Activated CD4-positive, alpha-beta T cell treated with anti-CD3 and anti-CD28 coated beads, Interleukin-2, amount 50 U/mL, for 4 hours (primary cell): ENCODE results near the gene KDM2B.

Source experiments
- DNase-seq, 2 experiments: peaks; one replicate each; pipeline ENCODE4 v3.0.0-alpha.2; 2020

Gene KDM2B

DNA sequence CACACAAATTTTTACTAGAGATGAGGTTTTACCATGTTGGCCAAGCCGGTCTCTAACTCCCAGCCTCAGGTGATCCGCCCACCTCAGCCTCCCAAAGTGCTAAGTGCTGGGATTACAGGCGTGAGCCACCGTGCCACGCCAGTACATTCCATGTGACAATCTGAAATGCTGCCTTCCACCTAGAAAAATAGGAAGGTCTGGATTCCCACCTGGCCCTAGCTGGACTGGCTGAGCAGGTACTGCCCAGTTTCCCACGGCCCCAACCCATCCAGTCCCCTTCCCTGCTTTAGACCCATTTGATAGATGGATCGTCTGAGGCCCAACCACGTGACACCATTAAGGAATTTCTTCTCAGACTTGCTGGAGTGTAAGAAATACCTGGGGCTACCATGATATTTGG lies 55.4 kb downstream of the KDM2B start:
- no peak for DNase-seq

GRCh38 chr12:121524196-121524916 lies 56.5 kb downstream of the KDM2B start:
- no peak for DNase-seq

DNA sequence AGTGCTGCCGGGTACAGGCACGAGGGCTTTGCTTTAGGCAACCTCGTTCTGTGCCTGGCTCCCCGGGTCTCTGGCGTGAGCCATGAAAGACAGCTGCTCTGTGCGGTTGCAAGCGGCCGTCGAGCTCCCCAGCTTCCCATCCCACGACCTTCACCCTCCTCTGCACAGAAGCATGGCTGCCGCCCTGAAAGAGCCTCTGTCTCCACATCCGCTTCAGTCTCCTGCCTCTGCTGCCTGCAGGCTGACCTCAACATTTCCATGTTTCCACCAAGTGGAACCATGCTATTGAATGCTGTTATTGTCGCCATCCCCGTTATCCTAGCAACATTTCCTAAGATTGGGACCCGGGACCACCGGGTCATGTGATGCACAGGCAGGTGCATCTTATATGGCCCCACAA lies 57.1 kb downstream of the KDM2B start:
- DNase-seq, result no peak

DNA sequence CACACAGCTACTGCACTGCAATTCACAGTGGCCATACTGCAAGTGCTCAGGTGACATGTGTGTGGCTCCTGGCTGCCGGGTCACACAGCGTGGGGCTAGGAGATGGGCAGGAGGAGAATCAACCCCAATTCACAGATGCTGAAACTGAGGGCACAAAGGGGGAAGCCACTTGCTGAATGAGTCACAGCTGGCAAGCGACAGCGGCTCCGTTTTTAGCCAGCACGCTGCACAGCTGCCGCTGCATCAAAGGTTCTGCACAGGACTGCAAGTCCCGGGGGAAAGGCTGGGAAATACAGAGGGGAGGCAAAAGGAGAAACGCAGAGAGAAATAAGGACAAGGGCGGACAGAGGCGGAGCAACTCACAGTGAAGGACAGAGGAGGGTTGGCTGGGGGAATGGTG lies 57.9 kb downstream of the KDM2B start:
- no peak for DNase-seq

DNA sequence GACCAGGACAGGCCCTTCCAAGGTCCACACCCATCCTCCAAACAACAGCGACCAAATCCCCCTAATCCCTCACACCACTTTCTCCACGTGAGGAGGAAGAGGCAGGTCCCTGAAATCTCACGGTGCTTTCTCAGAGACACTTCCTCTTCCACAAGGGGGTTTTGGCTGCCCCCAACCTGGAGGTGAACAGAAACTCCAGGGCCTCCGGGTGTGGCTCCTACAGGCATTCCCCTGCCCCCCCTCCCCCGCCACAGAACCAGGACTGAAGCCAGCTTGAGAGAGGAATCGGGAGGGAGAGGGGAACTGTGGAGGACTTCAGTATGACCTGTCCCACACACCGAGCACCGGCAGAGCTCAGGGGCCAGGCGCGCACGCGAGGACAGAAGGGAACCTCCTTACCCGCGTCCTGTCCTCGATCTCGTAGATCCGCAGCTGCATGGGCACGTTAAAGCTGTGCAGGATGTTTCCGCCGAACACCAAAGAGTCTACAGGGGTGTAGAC lies 60.2 kb downstream of the KDM2B start:
- DNase-seq, result no peak

DNA sequence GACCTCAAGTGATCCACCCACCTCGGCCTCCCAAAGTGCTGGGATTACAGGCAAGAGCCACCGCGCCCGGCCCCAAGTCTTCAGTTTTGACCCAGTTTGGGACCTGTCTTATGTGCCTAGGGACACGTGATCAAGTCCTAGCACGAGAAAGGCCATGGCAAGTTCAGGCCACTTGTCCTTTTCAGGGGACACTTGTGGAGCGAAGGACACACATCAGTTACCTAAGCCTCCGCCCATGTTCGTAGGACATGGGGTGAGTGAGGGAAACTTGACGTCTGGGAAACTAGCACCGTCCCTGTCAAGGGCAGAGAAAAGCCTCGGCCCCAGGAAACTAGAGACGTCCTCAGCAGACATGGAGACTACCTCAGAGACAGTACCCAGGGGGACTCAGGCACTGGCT lies 60.7 kb downstream of the KDM2B start:
- no peak for DNase-seq

DNA sequence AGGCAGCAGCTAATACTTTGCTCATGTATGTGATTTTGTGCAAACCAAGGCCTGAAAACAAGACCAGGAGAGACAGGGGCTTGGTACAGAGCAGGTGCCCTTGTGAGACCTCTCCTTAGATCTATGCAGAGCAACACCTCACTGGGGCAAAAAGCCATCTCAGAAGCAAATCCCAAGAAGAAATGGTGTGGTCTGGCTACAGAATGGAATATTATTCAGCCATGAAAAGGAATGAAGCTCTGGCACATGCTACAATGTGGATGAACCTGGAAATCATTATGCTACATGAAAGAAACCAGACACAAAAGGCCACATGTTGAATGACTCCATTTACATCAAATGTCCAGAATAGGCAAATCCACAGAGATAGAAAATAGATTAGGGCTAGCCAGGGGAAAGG lies 61.6 kb downstream of the KDM2B start:
- DNase-seq, result no peak

DNA sequence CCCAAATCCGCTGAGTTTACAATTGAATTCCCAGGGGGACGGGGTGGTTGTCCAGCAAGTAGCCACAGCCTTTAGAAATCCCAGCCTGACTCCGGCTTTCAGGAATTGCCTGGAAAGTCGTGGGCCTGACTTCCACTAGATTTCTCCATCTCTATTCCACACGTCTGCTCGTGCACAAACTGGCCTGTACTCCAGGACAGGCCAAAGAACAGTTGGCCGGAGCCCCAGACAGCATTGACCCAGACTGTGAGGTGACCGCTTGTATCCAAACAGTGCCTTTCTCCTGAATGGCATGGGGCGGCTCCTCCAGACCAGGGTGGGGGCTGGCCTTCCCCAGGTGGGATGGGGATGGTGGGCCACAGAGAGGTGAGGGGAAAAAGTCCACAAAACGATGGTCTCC lies 62.2 kb downstream of the KDM2B start:
- no peak for DNase-seq

DNA sequence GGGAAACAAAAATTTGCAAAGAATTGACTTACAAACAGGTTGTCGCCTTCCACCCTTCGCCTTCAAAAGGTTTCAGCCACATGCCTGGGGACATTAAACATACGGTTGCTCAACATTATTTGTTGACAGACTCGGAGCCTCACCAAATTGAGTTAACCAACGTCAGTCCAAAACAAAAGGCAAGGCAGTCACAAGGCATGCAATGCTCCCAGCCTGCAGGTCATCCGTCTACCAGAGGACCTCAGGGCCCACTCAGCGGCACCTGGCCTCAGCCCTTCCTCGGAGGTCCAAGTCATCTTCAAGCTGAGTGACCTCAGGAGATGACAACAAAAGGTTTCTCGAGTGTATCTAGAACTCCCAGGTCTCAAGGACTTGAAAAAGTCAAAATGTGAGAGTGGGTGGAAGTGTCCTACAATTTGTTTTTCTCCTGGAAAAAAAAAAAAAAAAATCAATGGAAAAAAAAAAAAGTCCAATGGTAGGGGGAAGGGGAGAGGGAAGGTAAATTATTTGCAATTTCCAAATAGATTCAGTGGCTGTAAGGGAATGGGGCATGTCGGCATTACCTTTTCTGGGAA lies 64.3 kb downstream of the KDM2B start:
- DNase-seq, result no peak

- no peak for DNase-seq
Measured at GRCh38 chr12:121515615-121516014, 65.2 kb downstream of the KDM2B start.

DNA sequence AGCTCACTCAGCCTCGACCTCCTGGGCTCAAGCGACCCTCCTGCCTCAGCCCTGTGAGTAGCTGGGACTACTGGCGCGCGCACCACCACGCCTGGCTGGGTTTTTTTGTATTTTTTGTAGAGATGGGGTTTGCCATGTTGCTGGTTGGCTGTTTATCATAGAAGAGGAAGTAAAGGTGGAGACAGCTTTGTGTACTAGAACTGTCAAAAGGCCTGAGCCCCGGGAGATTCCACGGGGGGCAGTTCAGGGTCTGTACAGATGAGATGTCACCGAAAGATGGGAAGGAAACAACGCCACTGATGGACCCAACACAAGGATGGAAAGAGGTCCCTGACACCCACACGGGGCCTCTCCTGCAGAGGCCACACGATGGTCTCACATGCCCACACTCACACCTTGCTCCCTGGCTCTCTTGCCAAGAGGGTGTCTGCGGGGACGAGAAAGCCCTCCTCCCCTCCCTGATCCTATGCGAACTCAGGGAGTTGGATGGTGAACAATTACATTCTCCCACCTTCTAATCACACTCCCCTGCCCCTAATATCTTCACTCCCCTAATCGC lies 66.6 kb downstream of the KDM2B start:
- DNase-seq, result no peak

GRCh38 chr12:121513464-121514183 lies 67.2 kb downstream of the KDM2B start:
- DNase-seq, result no peak

DNA sequence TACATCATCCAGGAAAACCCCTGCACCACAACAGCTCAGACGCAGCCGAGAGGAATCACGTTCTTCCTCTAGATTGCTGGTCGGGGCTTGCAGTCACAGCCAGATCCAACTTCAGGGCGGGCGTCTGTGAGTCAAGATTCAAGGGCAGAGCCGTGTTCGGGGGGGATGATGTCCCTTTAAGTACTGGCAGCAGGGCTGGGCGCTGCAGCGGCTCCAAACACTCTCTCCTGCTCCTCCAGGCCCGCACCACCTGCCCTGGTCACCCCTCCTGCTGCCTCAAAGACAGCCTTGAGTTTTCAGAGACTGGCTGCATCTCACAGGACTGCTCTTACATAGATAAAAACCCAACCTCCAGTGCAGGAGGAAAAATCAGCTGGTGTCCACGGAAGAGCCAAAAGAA lies 68.3 kb downstream of the KDM2B start:
- no peak for DNase-seq

DNA sequence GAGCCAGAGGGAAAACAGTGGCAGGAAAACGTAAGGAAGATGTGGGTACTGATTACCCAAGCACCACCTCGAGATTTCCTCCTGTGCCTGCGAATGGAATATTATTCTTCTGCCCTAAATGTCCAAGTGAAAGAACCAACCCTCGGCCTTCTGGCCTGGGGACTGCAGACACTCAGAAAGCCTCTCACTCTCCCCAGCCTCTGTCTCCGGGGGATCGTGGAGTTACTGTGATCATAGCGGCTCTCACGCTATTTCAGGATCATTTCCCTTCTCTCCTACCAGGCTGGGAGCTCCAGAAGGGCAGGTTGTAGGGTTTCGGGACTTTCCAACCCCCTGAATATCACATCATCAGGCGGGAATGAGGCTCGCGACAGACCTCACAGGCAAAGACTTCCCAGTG lies 68.9 kb downstream of the KDM2B start:
- no peak for DNase-seq

- no peak for DNase-seq
Measured at GRCh38 chr12:121509339-121509738, 71.5 kb downstream of the KDM2B start.

DNA sequence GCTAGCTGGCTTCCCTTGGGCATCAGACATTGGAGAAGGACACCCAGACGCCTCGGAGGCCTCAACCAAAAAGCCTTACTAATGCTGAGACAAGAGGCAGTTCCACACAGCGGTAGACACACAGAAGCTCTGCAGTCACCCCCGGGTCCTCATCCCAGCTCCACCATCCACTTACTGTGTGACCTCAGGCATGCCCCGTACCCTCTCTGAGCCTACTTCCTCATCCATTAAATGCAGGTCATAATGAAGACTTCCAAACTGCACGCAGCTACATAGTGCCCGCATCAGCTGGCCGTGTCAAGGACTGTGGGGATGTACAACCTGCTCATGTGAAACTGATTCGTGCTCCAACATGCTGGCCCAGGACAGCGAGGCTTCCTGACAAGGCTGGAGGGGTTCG lies 72.3 kb downstream of the KDM2B start:
- DNase-seq, result no peak

DNA sequence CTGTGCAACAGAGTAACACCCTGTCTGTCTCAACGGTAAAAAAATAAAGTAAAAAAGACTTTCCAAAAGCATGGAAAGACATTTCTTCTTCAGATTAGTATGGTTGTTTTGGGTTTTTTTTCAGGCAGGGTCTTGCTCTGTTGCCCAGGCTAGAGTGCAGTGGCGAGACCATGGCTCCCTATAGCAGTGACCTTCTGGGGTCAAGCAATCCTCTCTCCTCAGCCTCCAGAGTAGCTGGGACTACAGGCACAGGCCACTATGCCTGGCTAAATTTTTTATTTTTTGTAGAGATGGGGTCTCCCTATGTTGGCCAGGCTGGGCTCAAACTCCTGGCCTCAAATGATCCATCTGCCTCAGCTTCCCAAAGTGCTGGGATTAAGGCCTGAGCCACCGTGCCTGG lies 72.8 kb downstream of the KDM2B start:
- DNase-seq, result no peak

DNA sequence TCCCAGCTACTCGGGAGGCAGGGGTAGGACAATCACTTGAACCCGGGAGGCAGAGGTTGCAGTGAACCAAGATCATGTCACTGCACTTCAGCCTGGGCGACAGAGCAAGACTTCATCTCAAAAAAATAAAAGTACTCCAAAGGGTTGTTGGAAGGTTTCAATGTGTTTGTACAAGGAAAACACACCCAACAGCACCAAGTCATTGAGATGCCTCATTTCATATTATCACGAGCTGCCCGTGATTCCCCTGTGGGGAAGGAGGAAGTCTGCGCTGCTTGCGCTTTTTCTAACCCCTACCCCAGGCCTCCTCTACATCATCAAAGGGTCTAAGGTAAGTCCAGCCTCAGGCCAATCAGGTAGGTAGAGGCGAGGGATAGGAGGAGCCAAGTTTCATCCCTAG lies 73.6 kb downstream of the KDM2B start:
- DNase-seq, result no peak

GRCh38 chr12:121505513-121505912 lies 75.3 kb downstream of the KDM2B start:
- no peak for DNase-seq

GRCh38 chr12:121504505-121504904 lies 76.3 kb downstream of the KDM2B start:
- no peak for DNase-seq

- DNase-seq, result no peak
Measured at GRCh38 chr12:121503395-121503794, 77.4 kb downstream of the KDM2B start.

DNA sequence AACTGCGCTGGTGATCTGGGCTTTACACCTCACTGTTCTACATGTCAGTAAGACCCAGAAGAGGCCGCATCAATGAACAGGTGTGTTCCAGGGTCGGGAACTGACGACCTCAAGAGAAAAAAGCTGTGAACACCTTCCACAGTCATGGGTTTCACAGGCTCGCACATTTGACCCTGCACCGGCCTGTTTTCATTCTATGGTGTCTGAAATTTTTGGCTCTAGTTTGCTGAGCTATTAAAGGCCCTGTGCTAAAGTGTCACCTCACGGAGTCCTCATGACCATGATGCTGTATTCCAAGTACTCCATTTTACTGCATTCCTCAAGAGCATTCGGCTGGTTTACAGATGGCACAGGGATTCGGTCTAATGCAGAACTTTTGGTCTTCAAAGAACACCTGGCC lies 78.9 kb downstream of the KDM2B start:
- DNase-seq, result no peak

DNA sequence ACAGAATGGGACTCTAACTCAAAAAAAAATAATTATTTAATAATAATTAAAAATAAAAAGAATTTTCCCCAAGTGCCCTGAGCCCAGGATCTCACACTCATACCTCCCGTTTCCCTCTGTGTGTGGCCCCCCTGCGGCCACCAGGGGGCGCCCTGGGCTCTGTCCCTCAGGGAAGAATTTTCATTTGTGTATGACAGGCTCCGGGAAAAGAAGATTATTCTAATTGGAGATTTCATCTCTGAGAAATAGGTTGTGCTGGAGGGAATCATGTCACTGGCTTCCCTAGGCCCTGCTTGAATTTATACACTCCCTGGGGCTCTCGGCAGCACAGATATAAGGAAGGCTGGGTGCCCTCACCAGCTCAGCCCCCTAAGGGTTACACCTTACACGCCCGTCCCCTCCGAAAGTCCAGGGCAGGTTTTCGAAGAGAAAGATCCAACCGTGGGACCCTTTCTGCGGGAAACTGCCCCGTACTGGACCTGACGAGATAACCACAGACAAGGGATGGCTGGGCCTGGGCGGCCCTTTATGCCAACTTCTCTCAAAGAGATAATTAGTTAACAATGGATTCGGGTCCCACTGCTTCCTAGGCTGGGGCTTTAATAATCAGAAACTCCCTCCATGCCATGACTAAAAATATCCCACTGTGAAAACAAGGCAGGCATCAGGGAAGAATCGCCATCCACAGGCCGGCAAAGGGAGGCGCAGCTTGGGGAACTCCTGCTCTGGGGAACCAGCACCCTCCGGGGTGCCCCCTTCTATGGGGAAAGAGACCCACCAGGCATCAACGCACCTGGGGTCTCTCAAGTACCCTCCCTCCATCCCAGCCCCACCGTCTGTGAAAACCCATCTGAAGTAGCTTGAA lies 80.7 kb downstream of the KDM2B start:
- peak; percentile 69 to 70 for DNase-seq
